GM19023 (cell line): ENCODE data around the gene LRRC7.

Experiments
- ATAC-seq: cut with Tn5 transposase; IDR thresholded peaks from one replicate; pipeline ENCODE4 v1.9.1; 2021; ENCODE audit warnings: mild to moderate bottlenecking, moderate library complexity; ENCODE audit not compliant: unreplicated experiment

The LRRC7 gene

GRCh38 chr1:70156529-70157120 lies 588.9 kb downstream of the LRRC7 start:
- no peak for ATAC-seq

GRCh38 chr1:70164350-70164749 lies 596.6 kb downstream of the LRRC7 start:
- ATAC-seq = no peak

GRCh38 chr1:70168283-70168682 lies 600.6 kb downstream of the LRRC7 start:
- ATAC-seq = no peak

- no peak for ATAC-seq
Measured at GRCh38 chr1:70169018-70169839, 601.5 kb downstream of the LRRC7 start.

- ATAC-seq = no peak
Measured at GRCh38 chr1:70171512-70171911, 603.8 kb downstream of the LRRC7 start.
